Mesendoderm (in vitro differentiated cells): ENCODE measurements around the gene MRPL11. TPM values are rescaled to one million over a fixed set of nuclear protein-coding genes. Genes with fewer than 3 reads are reported as not detected.

Experiments
- DNase-seq: peaks from one replicate; pipeline ENCODE4 v3.0.0; 2013
- H2AK5ac ChIP-seq: 2 replicates; pipeline ENCODE4 v1.6.1; 2013; ENCODE audit warnings: low read length, inconsistent platforms
- H2BK120ac ChIP-seq: 2 replicates; pipeline ENCODE4 v1.6.1; 2013; ENCODE audit warnings: low read depth, mild to moderate bottlenecking, low read length, moderate library complexity, mixed read lengths
- H2BK15ac ChIP-seq: replicated peaks from 2 replicates; pipeline ENCODE4 v1.6.1; 2013; ENCODE audit warnings: low read depth, mild to moderate bottlenecking, moderate library complexity
- H2BK5ac ChIP-seq: 2 replicates; pipeline ENCODE4 v1.6.1; 2013; ENCODE audit warnings: low read length, inconsistent platforms
- H3K18ac ChIP-seq: 2 replicates; pipeline ENCODE4 v1.6.1; 2013; ENCODE audit warnings: mild to moderate bottlenecking, low read length, mixed read lengths
- H3K23ac ChIP-seq: one replicate; pipeline ENCODE4 v1.6.1; 2013; ENCODE audit warnings: low read length
- H3K27ac ChIP-seq: 2 replicates; pipeline ENCODE4 v1.5.1; 2013; ENCODE audit warnings: low read depth, mild to moderate bottlenecking, inconsistent platforms, low read length, moderate library complexity
- H3K27me3 ChIP-seq: 2 replicates; pipeline ENCODE4 v1.6.1; 2013; ENCODE audit warnings: low read length, control low read depth, mild to moderate bottlenecking, inconsistent platforms; ENCODE audit not compliant: insufficient read depth, poor library complexity
- H3K36me3 ChIP-seq: 2 replicates; pipeline ENCODE4 v1.6.1; 2013; ENCODE audit warnings: low read length, inconsistent platforms; ENCODE audit not compliant: control insufficient read depth, insufficient read depth
- H3K4ac ChIP-seq: one replicate; pipeline ENCODE4 v1.6.1; 2013; ENCODE audit warnings: low read depth, mild to moderate bottlenecking, low read length, moderate library complexity
- H3K4me1 ChIP-seq: 2 replicates; pipeline ENCODE4 v1.6.1; 2013; ENCODE audit warnings: low read depth, low read length, inconsistent platforms; ENCODE audit not compliant: control insufficient read depth
- H3K4me2 ChIP-seq: 2 replicates; pipeline ENCODE4 v1.6.1; 2013; ENCODE audit warnings: low read length
- H3K4me3 ChIP-seq: 2 replicates; pipeline ENCODE4 v1.5.1; 2013; ENCODE audit warnings: mild to moderate bottlenecking, low read length
- H3K56ac ChIP-seq: one replicate; pipeline ENCODE4 v1.6.1; 2013; ENCODE audit warnings: low read length
- H3K79me1 ChIP-seq: 2 replicates; pipeline ENCODE4 v1.6.1; 2013; ENCODE audit warnings: low read length, inconsistent platforms
- H3K79me2 ChIP-seq: 2 replicates; pipeline ENCODE4 v1.6.1; 2013; ENCODE audit warnings: mild to moderate bottlenecking, low read length; ENCODE audit not compliant: control insufficient read depth, insufficient read depth
- H3K9ac ChIP-seq: 2 replicates; pipeline ENCODE4 v1.6.1; 2013; ENCODE audit warnings: low read length, inconsistent platforms
- H4K5ac ChIP-seq: one replicate; pipeline ENCODE4 v1.6.1; 2013; ENCODE audit warnings: low read length
- H4K8ac ChIP-seq: one replicate; pipeline ENCODE4 v1.6.1; 2013; ENCODE audit warnings: low read depth, mild to moderate bottlenecking, control low read depth, low read length, moderate library complexity
- WGBS: extraction: QIAGEN DNeasy Blood & Tissue Kit; methylation state at CpG from one replicate; pipeline ENCODE4 v1.1.7; 2013; ENCODE audit warnings: low lambda C conversion rate, missing lambda C conversion rate; ENCODE audit not compliant: insufficient coverage; ENCODE audit errors: extremely low coverage; 5-methylcytosine and 5-hydroxymethylcytosine counted together
- small RNA-seq: library from polyadenylated mRNA; stranded (forward); fragments of <200 nt; extraction: miRNeasy Mini kit (QIAGEN cat#:217004); gene quantifications from one replicate; pipeline ENCODE3, GENCODE V24; 2013; ENCODE audit not compliant: insufficient read depth

Gene MRPL11

GRCh38 chr11:66388780-66389386, 49.8 kb downstream of the MRPL11 start:
- H3K4me3 ChIP-seq: no peak overlapping the region
- WGBS: no CpG with 5 or more reads among the region's 8 CpGs
- no peak overlapping the region for H3K23ac ChIP-seq
- H3K18ac ChIP-seq: no peak overlapping the region
- no peak overlapping the region for H2BK15ac ChIP-seq
- no peaks in the 10 kb centered on the region for H3K79me1 ChIP-seq
- H3K4me1 ChIP-seq: no peaks in the 10 kb centered on the region
- H3K4ac ChIP-seq: no peak overlapping the region
- peak; percentile 86 for DNase-seq
- H3K27me3 ChIP-seq: no peaks in the 10 kb centered on the region
- H3K36me3 ChIP-seq: no peaks in the 10 kb centered on the region
- no peak overlapping the region for H2BK5ac ChIP-seq
- H3K27ac ChIP-seq: no peak overlapping the region
- H4K5ac ChIP-seq: no peak overlapping the region
- no peak overlapping the region for H2AK5ac ChIP-seq
- no peak overlapping the region for H2BK120ac ChIP-seq
- H3K4me2 ChIP-seq: no peak overlapping the region
- no peak overlapping the region for H4K8ac ChIP-seq
- H3K9ac ChIP-seq: no peak overlapping the region
- no peak overlapping the region for H3K56ac ChIP-seq
- H3K79me2 ChIP-seq: no peaks in the 10 kb centered on the region

- no peaks in the 10 kb centered on the region for H3K79me1 ChIP-seq
- no peak overlapping the region for H4K5ac ChIP-seq
- no peaks in the 10 kb centered on the region for H3K36me3 ChIP-seq
- H3K4me3 ChIP-seq: no peak overlapping the region
- H3K56ac ChIP-seq: peak overlapping the region; percentile 82
- no peak overlapping the region for H2BK120ac ChIP-seq
- H3K23ac ChIP-seq: no peak overlapping the region
- no peak overlapping the region for H3K27ac ChIP-seq
- H3K4me1 ChIP-seq: no peaks in the 10 kb centered on the region
- peak overlapping the region; percentile 37 for H3K4me2 ChIP-seq
- H4K8ac ChIP-seq: no peak overlapping the region
- peak; percentile 90 for DNase-seq
- H2AK5ac ChIP-seq: no peak overlapping the region
- H2BK5ac ChIP-seq: no peak overlapping the region
- no CpG with 5 or more reads among the region's 20 CpGs for WGBS
- H3K27me3 ChIP-seq: no peaks in the 10 kb centered on the region
- peak overlapping the region; percentile 68 for H3K9ac ChIP-seq
- H3K18ac ChIP-seq: peak overlapping the region; percentile 93
- H3K79me2 ChIP-seq: no peaks in the 10 kb centered on the region
- H2BK15ac ChIP-seq: no peak overlapping the region
- no peak overlapping the region for H3K4ac ChIP-seq
Measured at GRCh38 chr11:66386171-66387069, 52.2 kb downstream of the MRPL11 start.

Small RNAs within 50 kb of the gene (small RNA-seq; reads per million reads assigned to genes)
- gene RF00416: not detected
- gene RNU1-84P: not detected
